ENCODE results near the gene FGF8.

The FGF8 gene

GRCh38 chr10:101768791-101769170 lies 7.1 kb downstream of the FGF8 start:
- Histone ChIP-seq H3K9me2 (replicated peaks; ENCODE audit: control insufficient read depth, low read length) (no peaks in the 10 kb centered on the region), H3F3A (ENCODE audit: control insufficient read depth, insufficient read depth) (no peaks in the 10 kb centered on the region), H3K79me2 (ENCODE audit: control insufficient read depth, low read length) (no peaks in the 10 kb centered on the region), H3K27me3 (ENCODE audit: control insufficient read depth, low read length) (peaks cover 55% of the 10 kb centered on the region), H3K9me3 (ENCODE audit: control insufficient read depth, insufficient read depth, low read length) (no peaks in the 10 kb centered on the region), H3K27ac (ENCODE audit: low read depth, low read length) (no peak overlapping the region), H4K20me1 (ENCODE audit: control insufficient read depth, insufficient read depth, low read depth, low read length) (no peaks in the 10 kb centered on the region), H3K4me1 (ENCODE audit: control insufficient read depth, low read length) (no peaks in the 10 kb centered on the region), H3K4me2 (ENCODE audit: low read length) (no peak overlapping the region), H3K4me3 (ENCODE audit: low read length) (no peak overlapping the region), H3K36me3 (ENCODE audit: control insufficient read depth, low read length) (no peaks in the 10 kb centered on the region)
- TF ChIP-seq CTCF (IDR thresholded peaks at IDR 0.05; ENCODE audit: low read depth, low read length, poor library complexity, severe bottlenecking) (no peak), EZH2phosphoT487 (IDR thresholded peaks at IDR 0.05; ENCODE audit: borderline replicate concordance, low read length) (no peak)

DNA sequence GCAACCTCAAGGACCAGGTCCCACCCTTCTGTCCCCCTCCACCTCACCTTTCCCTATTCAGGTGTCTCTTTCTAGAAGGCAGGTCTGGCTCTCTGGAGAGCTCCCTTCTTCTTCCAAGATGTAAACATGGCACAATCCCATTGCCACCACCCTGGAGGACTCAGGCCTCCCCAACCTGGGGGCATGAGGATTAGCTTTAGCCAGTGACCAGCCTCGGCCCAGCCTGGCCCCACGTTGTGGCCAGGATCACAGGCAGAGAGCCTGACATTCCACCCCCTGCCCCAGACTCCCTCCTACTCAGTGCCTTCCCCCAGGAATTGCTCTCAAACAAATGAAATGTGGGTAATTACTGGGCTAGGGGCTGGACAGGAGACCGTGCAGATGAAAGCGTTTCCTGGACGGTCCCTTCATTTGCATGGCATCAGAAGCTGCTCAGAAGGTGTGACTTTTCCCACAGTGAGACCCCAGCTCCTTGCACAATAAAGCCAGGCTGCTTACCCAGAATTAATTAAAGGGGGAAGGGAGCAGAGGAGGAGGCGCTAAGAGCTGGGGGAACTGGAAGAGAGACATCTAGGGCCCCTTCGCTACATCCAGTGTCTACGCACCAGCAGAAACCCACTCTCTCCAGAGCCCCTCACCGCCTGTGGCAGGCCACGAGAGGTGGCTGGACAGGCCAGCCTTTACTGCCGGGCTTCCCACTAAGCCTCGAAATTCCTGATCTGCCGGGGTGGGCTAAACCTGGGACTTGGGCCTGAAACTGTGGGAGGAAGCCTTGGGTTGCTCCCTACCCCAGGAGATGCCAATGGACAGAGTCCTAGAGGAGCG lies 7.7 kb downstream of the FGF8 start:
- Histone ChIP-seq H3F3A (ENCODE audit: control insufficient read depth, insufficient read depth) (no peaks in the 10 kb centered on the region), H3K4me1 (ENCODE audit: control insufficient read depth, low read length) (no peaks in the 10 kb centered on the region), H3K79me2 (ENCODE audit: control insufficient read depth, low read length) (no peaks in the 10 kb centered on the region), H3K9me3 (ENCODE audit: control insufficient read depth, insufficient read depth, low read length) (no peaks in the 10 kb centered on the region), H3K27me3 (ENCODE audit: control insufficient read depth, low read length) (peaks cover 49% of the 10 kb centered on the region), H3K9me2 (replicated peaks; ENCODE audit: control insufficient read depth, low read length) (no peaks in the 10 kb centered on the region), H3K27ac (ENCODE audit: low read depth, low read length) (no peak overlapping the region), H3K4me2 (ENCODE audit: low read length) (no peak overlapping the region), H3K4me3 (ENCODE audit: low read length) (no peak overlapping the region), H4K20me1 (ENCODE audit: control insufficient read depth, insufficient read depth, low read depth, low read length) (no peaks in the 10 kb centered on the region), H3K36me3 (ENCODE audit: control insufficient read depth, low read length) (no peaks in the 10 kb centered on the region)
- TF ChIP-seq CTCF (IDR thresholded peaks at IDR 0.05; ENCODE audit: low read depth, low read length, poor library complexity, severe bottlenecking) (no peak), EZH2phosphoT487 (IDR thresholded peaks at IDR 0.05; ENCODE audit: borderline replicate concordance, low read length) (no peak)

GRCh38 chr10:101767600-101767945 lies 8.3 kb downstream of the FGF8 start:
- no peaks in the 10 kb centered on the region for H3K4me1 ChIP-seq (ENCODE audit: control insufficient read depth, low read length)
- H3K27ac ChIP-seq (ENCODE audit: low read depth, low read length): no peak overlapping the region
- H3K4me2 ChIP-seq (ENCODE audit: low read length): no peak overlapping the region
- no peaks in the 10 kb centered on the region for H3K9me2 ChIP-seq (replicated peaks; ENCODE audit: control insufficient read depth, low read length)
- peaks cover 42% of the 10 kb centered on the region for H3K27me3 ChIP-seq (ENCODE audit: control insufficient read depth, low read length)
- no peak overlapping the region for H3K4me3 ChIP-seq (ENCODE audit: low read length)
- no peaks in the 10 kb centered on the region for H3K79me2 ChIP-seq (ENCODE audit: control insufficient read depth, low read length)
- no peaks in the 10 kb centered on the region for H4K20me1 ChIP-seq (ENCODE audit: control insufficient read depth, insufficient read depth, low read depth, low read length)
- H3K9me3 ChIP-seq (ENCODE audit: control insufficient read depth, insufficient read depth, low read length): no peaks in the 10 kb centered on the region
- no peak for TF ChIP-seq CTCF (IDR thresholded peaks at IDR 0.05; ENCODE audit: low read depth, low read length, poor library complexity, severe bottlenecking)
- TF ChIP-seq EZH2phosphoT487 (IDR thresholded peaks at IDR 0.05; ENCODE audit: borderline replicate concordance, low read length): no peak
- no peaks in the 10 kb centered on the region for H3K36me3 ChIP-seq (ENCODE audit: control insufficient read depth, low read length)
- H3F3A ChIP-seq (ENCODE audit: control insufficient read depth, insufficient read depth): no peaks in the 10 kb centered on the region
